ENCODE data around the gene DEPDC4.

DNA sequence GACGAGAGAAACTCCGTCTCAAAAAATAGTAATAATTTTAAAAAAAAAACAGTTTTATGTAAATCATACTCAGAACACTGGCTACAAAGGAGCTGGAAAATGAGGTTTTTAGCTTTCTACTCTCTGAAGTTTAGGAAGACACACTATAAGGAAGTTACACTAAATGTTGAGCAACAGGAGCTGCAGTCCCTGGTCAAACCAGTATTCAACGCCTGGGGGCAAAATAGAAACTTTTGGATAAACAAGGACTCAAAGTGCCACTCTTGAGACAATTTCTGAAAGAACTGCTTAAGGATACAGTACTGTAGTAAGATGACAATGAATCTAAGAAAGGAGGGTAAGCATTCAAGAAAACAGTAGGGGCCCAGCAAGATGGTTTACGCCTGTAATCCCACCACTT is 37.0 kb downstream of the DEPDC4 start:
- TF ChIP-seq POLR2A (IDR thresholded peaks at IDR 0.05) = no peak
- TF ChIP-seq, protein P1, sequence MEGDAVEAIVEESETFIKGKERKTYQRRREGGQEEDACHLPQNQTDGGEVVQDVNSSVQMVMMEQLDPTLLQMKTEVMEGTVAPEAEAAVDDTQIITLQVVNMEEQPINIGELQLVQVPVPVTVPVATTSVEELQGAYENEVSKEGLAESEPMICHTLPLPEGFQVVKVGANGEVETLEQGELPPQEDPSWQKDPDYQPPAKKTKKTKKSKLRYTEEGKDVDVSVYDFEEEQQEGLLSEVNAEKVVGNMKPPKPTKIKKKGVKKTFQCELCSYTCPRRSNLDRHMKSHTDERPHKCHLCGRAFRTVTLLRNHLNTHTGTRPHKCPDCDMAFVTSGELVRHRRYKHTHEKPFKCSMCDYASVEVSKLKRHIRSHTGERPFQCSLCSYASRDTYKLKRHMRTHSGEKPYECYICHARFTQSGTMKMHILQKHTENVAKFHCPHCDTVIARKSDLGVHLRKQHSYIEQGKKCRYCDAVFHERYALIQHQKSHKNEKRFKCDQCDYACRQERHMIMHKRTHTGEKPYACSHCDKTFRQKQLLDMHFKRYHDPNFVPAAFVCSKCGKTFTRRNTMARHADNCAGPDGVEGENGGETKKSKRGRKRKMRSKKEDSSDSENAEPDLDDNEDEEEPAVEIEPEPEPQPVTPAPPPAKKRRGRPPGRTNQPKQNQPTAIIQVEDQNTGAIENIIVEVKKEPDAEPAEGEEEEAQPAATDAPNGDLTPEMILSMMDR (IDR thresholded peaks at IDR 0.05) = no peak
